EH (cell line): Measurements from ENCODE around the gene TGFBR1.
"Not testable (repeated sequence)": the region's sequence is repeated elsewhere in the genome, so short reads cannot be mapped to it uniquely, and the experiment has no call there.

Experiments used
- DNase-seq: peaks from one replicate; pipeline ENCODE4 v3.0.0-alpha.2; 2015; ENCODE audit warnings: low read depth

Gene TGFBR1

GRCh38 chr9:99076030-99076429 is 28.9 kb upstream of the TGFBR1 start:
- no peak for DNase-seq

- DNase-seq, result no peak
Observed at GRCh38 chr9:99076483-99077171, 28.3 kb upstream of the TGFBR1 start.

GRCh38 chr9:99078717-99079116 is 26.2 kb upstream of the TGFBR1 start:
- DNase-seq, result no peak

GRCh38 chr9:99079542-99079941 is 25.4 kb upstream of the TGFBR1 start:
- DNase-seq, result no peak

- no peak for DNase-seq
Observed at GRCh38 chr9:99083051-99083450, 21.9 kb upstream of the TGFBR1 start.

- peak; percentile 93 for DNase-seq
Observed at GRCh38 chr9:99085949-99086948, 18.7 kb upstream of the TGFBR1 start.

- DNase-seq, result no peak
Observed at GRCh38 chr9:99087462-99087861, 17.5 kb upstream of the TGFBR1 start.

GRCh38 chr9:99090336-99091130 is 14.4 kb upstream of the TGFBR1 start:
- DNase-seq, result peak; percentile 52

- DNase-seq, result no peak
Observed at GRCh38 chr9:99092643-99093491, 12.0 kb upstream of the TGFBR1 start.

- DNase-seq, result no peak
Observed at GRCh38 chr9:99093492-99093791, 11.5 kb upstream of the TGFBR1 start.

GRCh38 chr9:99095565-99095964 is 9.3 kb upstream of the TGFBR1 start:
- no peak for DNase-seq

- DNase-seq, result no peak
Observed at GRCh38 chr9:99096409-99096808, 8.5 kb upstream of the TGFBR1 start.

- not testable (repeated sequence) for DNase-seq
Observed at GRCh38 chr9:99099806-99100585, 4.9 kb upstream of the TGFBR1 start.

GRCh38 chr9:99101271-99101670 is 3.6 kb upstream of the TGFBR1 start:
- DNase-seq, result no peak

- DNase-seq, result no peak
Observed at GRCh38 chr9:99101812-99102211, 3.1 kb upstream of the TGFBR1 start.

- DNase-seq, result no peak
Observed at GRCh38 chr9:99103054-99103895, 1.6 kb upstream of the TGFBR1 start.

GRCh38 chr9:99103901-99104458 is 933 bp upstream of the TGFBR1 start:
- DNase-seq, result peak; percentile 71

GRCh38 chr9:99105152-99106043 is 485 bp downstream of the TGFBR1 start:
- DNase-seq, result peak; percentile 88

- DNase-seq, result no peak
Observed at GRCh38 chr9:99106044-99106375, 1.1 kb downstream of the TGFBR1 start.
